NCI-H1092 (cell line): ENCODE results near the gene ATP11C.
"Not testable (repeated sequence)": the region's sequence is repeated elsewhere in the genome, so short reads cannot be mapped to it uniquely, and the experiment has no call there.

ENCODE experiments used
- DNase-seq: peaks from one replicate; lab custom pipeline; 2025; lab: John Stamatoyannopoulos, UW

Gene ATP11C

GRCh38 chrX:139924069-139924695 is 8.7 kb downstream of the ATP11C start:
- no peak for DNase-seq

- not testable (repeated sequence) for DNase-seq
Observed at GRCh38 chrX:139921142-139921541, 11.7 kb downstream of the ATP11C start.

DNA sequence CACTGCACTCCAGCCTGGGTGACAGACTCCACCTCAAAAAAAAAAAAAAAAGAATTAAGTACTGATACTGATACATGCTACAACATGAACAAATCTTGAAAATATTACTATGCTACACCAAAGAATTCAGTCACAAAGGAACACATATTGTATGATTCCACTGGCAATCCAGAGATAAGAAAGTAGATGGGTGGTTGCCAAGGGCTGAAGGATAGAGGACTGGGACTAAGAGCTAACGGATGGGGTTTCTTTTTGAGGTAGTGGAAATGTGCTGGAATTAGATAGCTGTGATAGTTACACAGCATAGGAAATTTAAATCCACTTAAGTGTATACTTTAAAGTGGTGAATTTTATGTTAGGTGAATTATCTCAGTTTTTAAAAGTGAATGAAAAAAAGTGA is 12.5 kb downstream of the ATP11C start:
- no peak for DNase-seq

- no peak for DNase-seq
Observed at GRCh38 chrX:139914421-139914820, 18.4 kb downstream of the ATP11C start.

DNA sequence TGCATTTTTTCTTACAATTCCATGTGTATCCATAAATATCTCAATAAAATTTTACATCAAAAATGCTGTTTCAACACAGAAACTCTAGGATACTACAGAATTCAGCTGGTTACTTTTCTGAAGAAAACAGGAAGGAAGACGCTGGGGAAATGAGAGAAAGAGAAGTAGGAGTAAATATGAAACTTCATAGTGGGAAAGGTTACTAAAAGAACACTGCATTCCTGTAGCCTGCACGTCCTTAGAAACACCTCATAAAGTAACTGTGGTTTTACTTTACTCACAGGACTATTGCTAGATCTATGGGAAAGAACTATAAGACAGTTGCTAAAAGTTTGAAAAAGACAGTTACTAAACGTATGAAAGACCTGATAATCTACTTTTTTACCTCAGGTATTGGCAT is 23.1 kb downstream of the ATP11C start:
- DNase-seq = no peak

GRCh38 chrX:139907078-139907477 is 25.8 kb downstream of the ATP11C start:
- no peak for DNase-seq

GRCh38 chrX:139905743-139906142 is 27.1 kb downstream of the ATP11C start:
- no peak for DNase-seq

DNA sequence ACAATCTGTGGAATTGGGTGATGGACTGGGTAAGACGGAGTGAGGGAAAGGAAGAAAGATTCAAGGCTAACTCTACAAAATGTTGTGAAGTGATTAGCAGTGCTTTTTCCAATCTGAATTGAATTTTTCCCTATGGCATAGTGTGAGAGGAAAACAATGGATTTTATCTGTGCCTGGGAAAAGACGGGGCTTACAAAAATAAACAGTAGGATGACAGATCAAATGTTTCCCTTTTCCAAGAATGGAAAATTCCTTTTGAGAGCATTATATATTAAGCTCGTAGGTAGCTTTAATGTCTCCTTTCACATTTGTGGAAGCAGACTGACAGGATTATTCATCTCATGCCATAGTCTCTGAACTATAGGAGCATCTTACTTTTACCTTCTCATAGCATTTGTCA is 27.8 kb downstream of the ATP11C start:
- DNase-seq = no peak

DNA sequence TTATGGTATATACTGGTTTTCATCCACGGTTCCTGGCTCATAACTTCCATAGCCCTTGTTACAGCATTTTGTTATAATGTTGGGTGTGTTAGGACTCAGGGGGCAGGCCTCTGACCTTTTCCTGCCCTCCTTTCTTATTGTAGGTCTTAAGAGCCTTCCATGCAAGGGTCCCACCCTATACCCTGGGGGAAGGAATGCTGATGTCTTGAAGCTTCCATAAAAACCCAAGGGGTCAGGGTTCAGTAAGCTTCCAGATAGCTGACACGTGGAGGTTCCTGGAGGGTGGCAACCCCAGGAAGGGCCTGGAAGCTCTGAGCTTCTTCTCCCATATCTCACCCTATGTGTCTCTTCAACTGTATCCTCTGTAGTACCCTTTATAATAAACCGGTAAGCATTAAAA is 29.6 kb downstream of the ATP11C start:
- DNase-seq = no peak

DNA sequence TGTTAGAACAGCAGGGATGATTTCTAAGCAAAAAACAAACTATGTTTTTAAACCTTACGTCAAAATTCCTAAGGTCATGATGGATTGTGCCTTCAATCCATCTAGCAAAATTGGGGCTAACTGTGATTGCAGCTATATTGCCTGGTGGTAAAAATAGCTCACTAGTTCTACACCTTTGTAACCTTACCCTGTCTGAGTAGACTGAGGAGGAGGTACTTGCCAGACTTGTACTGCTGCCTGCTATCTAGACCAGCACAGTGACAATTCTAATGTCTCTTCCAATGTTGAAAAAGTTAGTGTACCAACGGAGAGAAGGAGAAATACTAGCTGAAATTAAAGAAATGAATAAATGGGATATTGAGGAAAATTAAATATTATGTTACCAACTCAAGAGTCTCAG is 30.3 kb downstream of the ATP11C start:
- DNase-seq = no peak

DNA sequence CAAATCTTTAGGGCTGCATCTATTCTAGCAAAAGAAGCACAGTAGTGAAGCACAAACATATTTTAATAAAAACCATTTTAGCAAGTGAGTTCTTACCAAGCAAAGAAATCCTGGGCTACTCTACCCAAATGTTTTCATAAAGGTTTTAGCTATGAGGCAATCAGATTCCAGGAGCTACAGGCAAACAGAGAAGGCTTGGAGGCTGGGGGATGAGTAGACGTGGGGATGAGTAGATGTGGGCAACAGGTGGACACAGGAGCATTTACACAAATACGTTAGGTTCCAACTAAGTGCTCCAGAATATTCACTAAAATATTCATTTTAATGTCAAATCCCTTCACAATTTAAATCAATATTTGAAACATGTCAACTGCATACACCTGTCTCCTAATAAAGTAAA is 34.5 kb downstream of the ATP11C start:
- no peak for DNase-seq

- no peak for DNase-seq
Observed at GRCh38 chrX:139892512-139892911, 40.3 kb downstream of the ATP11C start.

GRCh38 chrX:139890991-139891700 is 41.7 kb downstream of the ATP11C start:
- DNase-seq = no peak

DNA sequence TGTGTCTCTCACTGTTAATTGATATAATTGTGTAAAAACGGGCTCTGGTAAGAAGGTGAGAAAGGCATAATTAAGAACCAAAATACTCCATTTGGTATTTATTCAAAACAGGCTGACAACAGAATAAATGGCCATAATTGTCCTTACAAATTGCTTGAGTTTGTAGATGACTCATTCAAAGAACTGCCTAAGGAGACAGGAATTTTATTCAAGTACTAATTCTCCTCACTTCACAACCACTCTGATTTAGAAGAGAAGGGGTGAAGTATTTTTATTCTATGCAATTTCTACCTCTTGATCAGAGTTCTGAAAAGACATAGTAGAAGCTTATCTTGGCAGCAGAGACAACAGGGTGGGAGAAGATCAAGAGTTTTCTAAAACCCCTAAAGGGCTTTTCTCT is 43.1 kb downstream of the ATP11C start:
- DNase-seq = no peak

DNA sequence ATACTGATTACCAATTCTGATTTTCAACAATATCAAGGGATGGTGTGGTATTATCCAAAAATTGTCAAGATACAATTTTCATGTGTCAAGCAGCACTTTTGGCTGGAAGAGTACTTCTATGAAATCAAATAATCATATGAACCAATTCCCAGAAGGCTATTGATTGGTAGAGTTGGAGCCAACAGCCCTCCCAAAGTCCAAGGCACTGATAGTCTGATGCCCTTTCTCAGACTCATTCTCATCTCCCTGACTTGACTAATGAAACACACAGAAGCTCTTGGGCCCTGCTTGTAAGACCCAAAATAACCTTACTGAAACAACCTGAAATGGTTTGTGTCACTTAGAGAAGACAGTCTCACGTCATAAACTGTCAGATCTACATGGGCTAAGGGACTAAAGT is 48.9 kb downstream of the ATP11C start:
- no peak for DNase-seq

- no peak for DNase-seq
Observed at GRCh38 chrX:139882299-139882698, 50.6 kb downstream of the ATP11C start.

GRCh38 chrX:139881572-139881971 is 51.3 kb downstream of the ATP11C start:
- no peak for DNase-seq

DNA sequence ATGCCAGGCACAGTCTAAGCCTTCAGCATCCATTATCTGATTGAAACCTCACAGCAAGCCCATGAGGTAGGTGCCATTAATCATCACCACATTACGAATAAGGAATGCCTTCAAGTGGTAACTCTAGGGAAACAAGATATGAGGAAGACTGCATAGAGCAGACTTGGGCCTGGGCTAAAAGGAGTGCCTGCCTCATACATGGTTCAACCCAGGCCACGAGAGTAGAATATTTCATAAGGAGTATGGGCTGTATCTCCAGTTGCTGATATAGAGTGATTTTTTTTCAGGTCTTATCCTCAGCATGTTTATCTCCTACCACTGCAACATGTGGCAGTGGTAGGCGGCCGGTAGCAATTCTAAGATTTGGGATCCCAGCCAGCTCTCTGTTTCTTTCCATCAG is 51.7 kb downstream of the ATP11C start:
- DNase-seq = no peak

- DNase-seq = no peak
Observed at GRCh38 chrX:139877710-139878414, 55.0 kb downstream of the ATP11C start.

DNA sequence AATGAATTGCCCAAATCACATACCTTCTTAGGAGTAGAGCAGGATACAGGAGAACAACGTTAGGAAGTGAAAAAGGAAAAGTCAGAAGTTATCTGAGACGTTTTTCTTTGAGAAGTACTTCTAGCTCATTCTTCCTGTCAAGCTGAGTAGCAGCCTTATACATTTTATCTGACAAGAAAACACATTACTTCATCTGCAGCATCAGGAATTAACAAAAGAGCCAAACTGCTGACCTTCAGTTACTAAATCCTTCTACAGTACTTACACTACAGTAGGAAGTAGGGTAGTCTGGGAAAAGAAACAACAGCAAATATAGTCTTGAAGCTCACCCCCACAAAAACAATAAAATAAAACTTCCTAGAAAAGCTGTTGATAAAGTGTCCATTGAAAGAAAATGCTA is 57.0 kb downstream of the ATP11C start:
- DNase-seq = no peak

GRCh38 chrX:139869796-139870195 is 63.1 kb downstream of the ATP11C start:
- no peak for DNase-seq

DNA sequence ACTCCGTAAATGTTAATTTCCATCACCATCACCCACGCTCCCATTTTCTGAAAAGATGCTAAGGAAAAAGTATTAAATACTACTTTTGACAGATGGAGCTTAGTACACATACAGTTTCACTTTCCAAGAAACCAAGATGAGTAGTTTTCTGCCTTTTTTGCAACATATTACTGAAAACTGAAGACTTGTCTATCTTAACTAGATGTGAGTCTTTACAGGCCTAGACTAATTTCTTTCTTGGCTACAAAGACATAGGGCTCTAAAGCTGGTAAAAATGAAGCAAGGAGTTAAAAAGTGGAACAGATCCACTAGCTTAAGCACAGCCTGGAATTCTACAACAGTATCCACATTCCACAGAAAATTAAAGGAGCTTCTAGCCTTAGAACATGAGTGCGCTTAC is 68.2 kb downstream of the ATP11C start:
- no peak for DNase-seq

DNA sequence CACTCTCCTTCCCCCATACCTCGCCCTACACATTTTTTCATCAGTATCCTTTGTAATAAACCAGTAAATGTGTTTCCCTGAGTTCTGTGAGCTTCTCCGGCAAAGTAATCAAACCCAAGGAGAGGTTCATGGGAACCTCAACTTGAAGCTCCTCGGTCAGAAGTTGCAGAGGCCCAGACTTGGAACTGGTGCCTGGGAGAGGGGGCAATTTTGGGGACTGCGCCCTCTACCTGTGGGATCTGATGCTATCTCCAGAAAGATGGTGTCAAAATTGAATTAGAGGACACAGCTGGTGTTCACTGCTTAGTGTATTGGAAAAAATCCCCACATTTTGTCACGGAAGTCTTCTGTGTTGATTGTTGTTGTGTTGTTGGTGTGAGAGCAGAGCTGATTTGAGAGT is 70.6 kb downstream of the ATP11C start:
- no peak for DNase-seq
